Measurements from ENCODE around the gene ENDOD1.
"Not testable (repeated sequence)": the region's sequence is repeated elsewhere in the genome, so short reads cannot be mapped to it uniquely, and the experiment has no call there.

The ENDOD1 gene

GRCh38 chr11:95123556-95123955 lies 33.9 kb downstream of the ENDOD1 start:
- ChIA-PET POLR2A (no interaction called here), CTCF (no interaction called here)
- no peak for TF ChIP-seq CTCF (IDR thresholded peaks at IDR 0.05; ENCODE audit: insufficient read depth, low read length, missing control alignments)
- no peak overlapping the region for H3K4me3 ChIP-seq (ENCODE audit: low read depth, low read length)
- DNase-seq (ENCODE audit: low read depth, low spot score) = no peak

- no peak for TF ChIP-seq CTCF (IDR thresholded peaks at IDR 0.05; ENCODE audit: insufficient read depth, low read length, missing control alignments)
- no peak overlapping the region for H3K4me3 ChIP-seq (ENCODE audit: low read depth, low read length)
- no peak for DNase-seq (ENCODE audit: low read depth, low spot score)
- POLR2A ChIA-PET = no interaction called here
- CTCF ChIA-PET = no interaction called here
Observed at GRCh38 chr11:95128602-95129001, 39.0 kb downstream of the ENDOD1 start.

GRCh38 chr11:95132956-95133355 lies 43.3 kb downstream of the ENDOD1 start:
- TF ChIP-seq CTCF (IDR thresholded peaks at IDR 0.05; ENCODE audit: insufficient read depth, low read length, missing control alignments) = no peak
- ChIA-PET CTCF (interaction anchor here (1.0 to 2.3 kb wide), 4 partner anchors 10 to 633 kb away, joined by 4 to 6 read pairs (median 4); no protein-coding TSS in a partner anchor), POLR2A (no interaction called here)
- no peak overlapping the region for H3K4me3 ChIP-seq (ENCODE audit: low read depth, low read length)
- no peak for DNase-seq (ENCODE audit: low read depth, low spot score)

GRCh38 chr11:95134491-95134890 lies 44.8 kb downstream of the ENDOD1 start:
- CTCF ChIA-PET = interaction anchor here (1.0 kb wide), 1 partner anchor 18 kb away, joined by 3 read pairs; no protein-coding TSS in a partner anchor
- no peak overlapping the region for H3K4me3 ChIP-seq (ENCODE audit: low read depth, low read length)
- TF ChIP-seq CTCF (IDR thresholded peaks at IDR 0.05; ENCODE audit: insufficient read depth, low read length, missing control alignments) = no peak
- POLR2A ChIA-PET = no interaction called here
- no peak for DNase-seq (ENCODE audit: low read depth, low spot score)

GRCh38 chr11:95135155-95135554 lies 45.5 kb downstream of the ENDOD1 start:
- CTCF ChIA-PET = interaction anchor here (1.0 to 6.3 kb wide), 2 partner anchors 18 to 66 kb away, joined by 3 to 84 read pairs; partner anchors contain the start of gene SRSF8
- POLR2A ChIA-PET = no interaction called here
- DNase-seq (ENCODE audit: low read depth, low spot score) = no peak
- no peak for TF ChIP-seq CTCF (IDR thresholded peaks at IDR 0.05; ENCODE audit: insufficient read depth, low read length, missing control alignments)
- H3K4me3 ChIP-seq (ENCODE audit: low read depth, low read length) = no peak overlapping the region

- DNase-seq (ENCODE audit: low read depth, low spot score) = no peak
- ChIA-PET POLR2A (no interaction called here), CTCF (interaction anchor here (1.2 to 6.3 kb wide), 3 partner anchors 11 to 513 kb away, joined by 3 to 84 read pairs (median 5); partner anchors contain the start of gene SRSF8)
- no peak for TF ChIP-seq CTCF (IDR thresholded peaks at IDR 0.05; ENCODE audit: insufficient read depth, low read length, missing control alignments)
- H3K4me3 ChIP-seq (ENCODE audit: low read depth, low read length) = no peak overlapping the region
Observed at GRCh38 chr11:95135880-95136279, 46.2 kb downstream of the ENDOD1 start.

GRCh38 chr11:95136747-95137146 lies 47.1 kb downstream of the ENDOD1 start:
- DNase-seq (ENCODE audit: low read depth, low spot score); H3K4me3 ChIP-seq (ENCODE audit: low read depth, low read length): not testable (repeated sequence)
- ChIA-PET CTCF (interaction anchor here (1.2 to 6.3 kb wide), 6 partner anchors 10 to 514 kb away, joined by 3 to 84 read pairs (median 4); partner anchors contain the start of genes ENDOD1 and SRSF8), POLR2A (interaction anchor here (1.2 kb wide), 1 partner anchor 66 kb away, joined by 3 read pairs; no protein-coding TSS in a partner anchor)

Measured in AG04449 (cell line).